AG04450 (cell line): ENCODE data around the gene FNDC7. TPM values are rescaled to one million over a fixed set of nuclear protein-coding genes. Genes with fewer than 3 reads are reported as not detected.

Experiments used
- CTCF ChIA-PET: fragments of 300-600, 350-600 bp; formaldehyde crosslinking; extraction: SDS; loops from one replicate; lab custom pipeline; 2022; ENCODE audit warnings: antibody characterized with exemption, inconsistent platforms; lab: Charles Lee
- POLR2A ChIA-PET: fragments of 350-600 bp; formaldehyde crosslinking; extraction: SDS; loops from one replicate; lab custom pipeline; 2021; ENCODE audit warnings: antibody characterized with exemption, inconsistent platforms; lab: Yijun Ruan, JAX
- DNase-seq: peaks from one replicate; pipeline ENCODE4 v3.0.0-alpha.2; 2011; ENCODE audit warnings: low read depth, low spot score
- H3K27ac ChIP-seq: one replicate; pipeline ENCODE4 v1.5.1; 2012; ENCODE audit warnings: low read depth, low read length, control low read depth
- H3K27me3 ChIP-seq: one replicate; pipeline ENCODE4 v1.6.0; 2012; ENCODE audit warnings: low read length; ENCODE audit not compliant: control insufficient read depth, insufficient read depth
- H3K4me3 ChIP-seq: 2 replicates; pipeline ENCODE4 v1.5.1; 2011; ENCODE audit warnings: mild to moderate bottlenecking, low read depth, low read length, control low read depth
- H3K9me3 ChIP-seq: 2 replicates; pipeline ENCODE4 v1.5.1; 2012; ENCODE audit warnings: low read length; ENCODE audit not compliant: control insufficient read depth, insufficient read depth
- CTCF ChIP-seq: IDR thresholded peaks from 2 replicates; pipeline ENCODE4 v1.5.1; 2011; ENCODE audit warnings: low read depth, low read length, control low read depth, inconsistent platforms
- polyA plus RNA-seq: library from polyadenylated mRNA; depleted of rRNA; stranded (reverse); fragments of >200 nt; gene quantifications from 2 replicates; pipeline ENCODE4 v1.2.3, GENCODE V29; 2011

The FNDC7 gene
- polyA plus RNA-seq, 1 experiment = not detected

- Histone ChIP-seq H3K27me3 (peaks cover 2% of the 10 kb centered on the region), H3K27ac (no peak overlapping the region), H3K9me3 (no peaks in the 10 kb centered on the region), H3K4me3 (no peak overlapping the region)
- DNase-seq = no peak
- no peak for TF ChIP-seq CTCF
- POLR2A ChIA-PET = no interaction called here
- CTCF ChIA-PET = no interaction called here
Observed at GRCh38 chr1:108686614-108687313, 25.9 kb upstream of the FNDC7 start.

- ChIA-PET POLR2A (interaction anchor here (0.9 to 2.0 kb wide), 13 partner anchors 10 to 409 kb away, joined by 3 to 13 read pairs (median 4); partner anchors contain the start of genes EEIG2 and STXBP3), CTCF (interaction anchor here (0.8 to 2.1 kb wide), 6 partner anchors 8 to 909 kb away, joined by 3 to 9 read pairs (median 4); no protein-coding TSS in a partner anchor)
- Histone ChIP-seq H3K27ac (peak overlapping the region; percentile 97), H3K9me3 (no peaks in the 10 kb centered on the region), H3K4me3 (peak overlapping the region; percentile 89), H3K27me3 (no peaks in the 10 kb centered on the region)
- no peak for TF ChIP-seq CTCF
- DNase-seq = no peak
Observed at GRCh38 chr1:108691128-108691941, 21.4 kb upstream of the FNDC7 start.

- ChIA-PET CTCF (interaction anchor here (0.7 to 2.1 kb wide), 11 partner anchors 9 to 910 kb away, joined by 3 to 9 read pairs (median 3); no protein-coding TSS in a partner anchor), POLR2A (interaction anchor here (0.6 to 2.0 kb wide), 16 partner anchors 11 to 408 kb away, joined by 3 to 13 read pairs (median 4); partner anchors contain the start of genes EEIG2 and STXBP3)
- peak; percentile 72 for DNase-seq
- Histone ChIP-seq H3K9me3 (no peaks in the 10 kb centered on the region), H3K4me3 (peak within 1 kb of the TSS; percentile 89), H3K27me3 (no peaks in the 10 kb centered on the region), H3K27ac (peak within 1 kb of the TSS; percentile 97)
- no peak for TF ChIP-seq CTCF
Observed at GRCh38 chr1:108691942-108692723, 20.6 kb upstream of the FNDC7 start, which contains the start of gene PRPF38B. TSS of gene PRPF38B (plus strand) at chr1:108692310. CDS start at chr1:108692592, 282 bp downstream.

GRCh38 chr1:108692724-108693655 lies 19.7 kb upstream of the FNDC7 start:
- no peaks in the 10 kb centered on the region for H3K9me3 ChIP-seq
- peak; percentile 8 for DNase-seq
- ChIA-PET POLR2A (interaction anchor here (0.6 to 2.0 kb wide), 17 partner anchors 11 to 407 kb away, joined by 3 to 13 read pairs (median 4); partner anchors contain the start of genes EEIG2 and STXBP3), CTCF (interaction anchor here (0.7 to 2.1 kb wide), 9 partner anchors 10 to 419 kb away, joined by 3 to 9 read pairs (median 3); no protein-coding TSS in a partner anchor)
- TF ChIP-seq CTCF = peak; percentile 34; the same call in 1 of the 2 replicates
- peak overlapping the region; percentile 89 for H3K4me3 ChIP-seq
- H3K27me3 ChIP-seq = no peaks in the 10 kb centered on the region
- peak overlapping the region; percentile 97 for H3K27ac ChIP-seq
